Fibroblast of lung (primary cell): ENCODE results near the gene OR2T12. TPM values are rescaled to one million over a fixed set of nuclear protein-coding genes. Genes with fewer than 3 reads are reported as not detected.
"Not testable (repeated sequence)": the region's sequence is repeated elsewhere in the genome, so short reads cannot be mapped to it uniquely, and the experiment has no call there.

Experiments used
- DNase-seq, 2 donors: peaks; one replicate each; pipeline versions ENCODE4 v3.0.0 to v3.0.0-alpha.2; 2010; ENCODE audit warnings: low read depth in 2 of 2
- H2AFZ ChIP-seq: 2 replicates; pipeline ENCODE4 v1.5.1; 2012; ENCODE audit warnings: low read length, control low read depth, inconsistent platforms
- H3K27ac ChIP-seq: 2 replicates; pipeline ENCODE4 v1.5.1; 2011; ENCODE audit warnings: low read length, control low read depth; ENCODE audit not compliant: insufficient read depth
- H3K27me3 ChIP-seq: 2 replicates; pipeline ENCODE4 v1.5.1; 2011; ENCODE audit warnings: mild to moderate bottlenecking, low read length; ENCODE audit not compliant: control insufficient read depth, insufficient read depth
- H3K36me3 ChIP-seq: 2 replicates; pipeline ENCODE4 v1.5.1; 2011; ENCODE audit warnings: low read length; ENCODE audit not compliant: control insufficient read depth, insufficient read depth
- H3K4me1 ChIP-seq: 2 replicates; pipeline ENCODE4 v1.5.1; 2011; ENCODE audit warnings: low read length; ENCODE audit not compliant: control insufficient read depth, insufficient read depth; ENCODE audit errors: extremely low read depth
- H3K4me2 ChIP-seq: 2 replicates; pipeline ENCODE4 v1.5.1; 2011; ENCODE audit warnings: low read length, control low read depth; ENCODE audit not compliant: insufficient read depth; ENCODE audit errors: extremely low read depth
- H3K4me3 ChIP-seq, 4 experiments: fragments of 200-600 bp in 1 of 4; sonication (generic) in 1 of 4; replicated peaks in 1 of 4; 2 replicates each; pipeline ENCODE4 v1.5.1; 2011 to 2016; ENCODE audit warnings: low read length in 4 of 4, low read depth in 3 of 4, mild to moderate bottlenecking in 3 of 4, control low read depth in 2 of 4, inconsistent platforms in 1 of 4, mixed read lengths in 1 of 4; ENCODE audit not compliant: insufficient read depth in 1 of 4; ENCODE audit errors: control extremely low read depth in 1 of 4
- H3K79me2 ChIP-seq: 2 replicates; pipeline ENCODE4 v1.5.1; 2012; ENCODE audit warnings: mild to moderate bottlenecking, low read length, inconsistent platforms; ENCODE audit not compliant: control insufficient read depth, insufficient read depth
- H3K9ac ChIP-seq: 2 replicates; pipeline ENCODE4 v1.5.1; 2011; ENCODE audit warnings: mild to moderate bottlenecking, low read length, control low read depth; ENCODE audit not compliant: insufficient read depth
- H3K9me3 ChIP-seq: 2 replicates; pipeline ENCODE4 v1.5.1; 2012; ENCODE audit warnings: low read depth, low read length; ENCODE audit not compliant: control insufficient read depth, insufficient read depth
- H4K20me1 ChIP-seq: 2 replicates; pipeline ENCODE4 v1.5.1; 2011; ENCODE audit warnings: low read length; ENCODE audit not compliant: control insufficient read depth, insufficient read depth; ENCODE audit errors: extremely low read depth
- EZH2 ChIP-seq: IDR thresholded peaks from 2 replicates; pipeline ENCODE4 v1.5.1; 2012; ENCODE audit warnings: low read length, control low read depth, mild to moderate bottlenecking; ENCODE audit errors: missing control alignments
- polyA plus RNA-seq, 2 donors: library from polyadenylated mRNA; depleted of rRNA in 1 of 2; stranded (reverse) in 1 of 2; unstranded in 1 of 2; fragments of >200 nt; gene quantifications; 2 replicates each; pipeline ENCODE4 v1.2.1, GENCODE V29; 2011 to 2012; ENCODE audit warnings: missing spikeins in 1 of 2
- total RNA-seq: library from RNA; depleted of rRNA; stranded (reverse); fragments of >200 nt; gene quantifications from 2 replicates; pipeline ENCODE4 v1.2.1, GENCODE V29; 2014
- TF ChIP-seq, protein P1 (sequence below), 2 donors: IDR thresholded peaks in 1 of 2; conservative IDR thresholded peaks in 1 of 2; 1 replicate in 1 of 2; 2 replicates in 1 of 2; pipeline ENCODE4 v1.5.1; 2011 to 2012; ENCODE audit warnings: low read length in 2 of 2, control low read depth in 1 of 2, inconsistent platforms in 1 of 2, low read depth in 1 of 2, mild to moderate bottlenecking in 1 of 2

The OR2T12 gene
- total and polyA plus RNA-seq, 2 donors (not counting 1 experiment from before 2014, with no cell fraction given): not detected

- no peaks in the 10 kb centered on the region for H4K20me1 ChIP-seq
- no peaks in the 10 kb centered on the region for H3K9me3 ChIP-seq
- no peak overlapping the region for H3K9ac ChIP-seq
- DNase-seq: no peak
- H3K4me1 ChIP-seq: no peaks in the 10 kb centered on the region
- no peak overlapping the region for H3K4me3 ChIP-seq
- H3K4me2 ChIP-seq: no peak overlapping the region
- H3K27ac ChIP-seq: no peak overlapping the region
- H2AFZ ChIP-seq: no peak overlapping the region
- H3K27me3 ChIP-seq: no peaks in the 10 kb centered on the region
- H3K36me3 ChIP-seq: no peaks in the 10 kb centered on the region
- no peaks in the 10 kb centered on the region for H3K79me2 ChIP-seq
- TF ChIP-seq, protein P1, sequence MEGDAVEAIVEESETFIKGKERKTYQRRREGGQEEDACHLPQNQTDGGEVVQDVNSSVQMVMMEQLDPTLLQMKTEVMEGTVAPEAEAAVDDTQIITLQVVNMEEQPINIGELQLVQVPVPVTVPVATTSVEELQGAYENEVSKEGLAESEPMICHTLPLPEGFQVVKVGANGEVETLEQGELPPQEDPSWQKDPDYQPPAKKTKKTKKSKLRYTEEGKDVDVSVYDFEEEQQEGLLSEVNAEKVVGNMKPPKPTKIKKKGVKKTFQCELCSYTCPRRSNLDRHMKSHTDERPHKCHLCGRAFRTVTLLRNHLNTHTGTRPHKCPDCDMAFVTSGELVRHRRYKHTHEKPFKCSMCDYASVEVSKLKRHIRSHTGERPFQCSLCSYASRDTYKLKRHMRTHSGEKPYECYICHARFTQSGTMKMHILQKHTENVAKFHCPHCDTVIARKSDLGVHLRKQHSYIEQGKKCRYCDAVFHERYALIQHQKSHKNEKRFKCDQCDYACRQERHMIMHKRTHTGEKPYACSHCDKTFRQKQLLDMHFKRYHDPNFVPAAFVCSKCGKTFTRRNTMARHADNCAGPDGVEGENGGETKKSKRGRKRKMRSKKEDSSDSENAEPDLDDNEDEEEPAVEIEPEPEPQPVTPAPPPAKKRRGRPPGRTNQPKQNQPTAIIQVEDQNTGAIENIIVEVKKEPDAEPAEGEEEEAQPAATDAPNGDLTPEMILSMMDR (conservative IDR thresholded peaks at IDR 0.05 in 1 of 2, IDR thresholded peaks at IDR 0.05 in 1 of 2; ENCODE audit: low read depth in 1 of 2, low read length in 2 of 2): no peak
- TF ChIP-seq EZH2: no peak
These were observed 2.9 kb upstream of the OR2T12 start for GRCh38 chr1:248306103-248306502.

- H3K9me3 ChIP-seq, H3K36me3 ChIP-seq, H3K4me3 ChIP-seq, H4K20me1 ChIP-seq, H3K9ac ChIP-seq, H3K4me1 ChIP-seq, H3K27ac ChIP-seq, H3K4me2 ChIP-seq, H3K79me2 ChIP-seq, DNase-seq, H3K27me3 ChIP-seq, H2AFZ ChIP-seq: not testable (repeated sequence)
These were observed 2.4 kb upstream of the OR2T12 start for GRCh38 chr1:248305672-248306071.

DNA sequence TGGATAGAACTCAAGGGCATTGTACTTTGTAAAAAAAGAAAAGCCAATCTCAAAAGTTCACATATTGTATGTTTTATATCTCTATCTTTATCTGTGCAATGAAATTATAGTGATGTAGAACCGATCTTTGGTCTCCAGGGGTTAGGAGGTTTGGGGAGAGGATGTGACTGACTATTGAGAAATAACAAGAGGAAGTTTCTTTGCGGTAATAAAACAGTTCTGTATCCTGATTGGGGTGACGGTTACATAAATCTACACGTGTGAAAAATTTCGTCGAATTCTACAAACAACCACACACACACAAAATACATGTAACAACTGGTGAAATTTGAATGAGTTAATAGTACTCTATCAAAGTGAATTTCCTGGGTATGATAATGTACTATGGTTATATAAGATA is 14.8 kb downstream of the OR2T12 start:
- no peak overlapping the region for H3K4me3 ChIP-seq

More for the DNA sequence above, 14.8 kb downstream of the OR2T12 start:
- Histone ChIP-seq H3K27ac (no peak overlapping the region), H3K9ac (no peak overlapping the region), H2AFZ (no peak overlapping the region), H3K4me1 (no peaks in the 10 kb centered on the region), H3K27me3 (no peaks in the 10 kb centered on the region), H3K36me3 (no peaks in the 10 kb centered on the region), H3K79me2 (no peaks in the 10 kb centered on the region), H3K4me2 (no peak overlapping the region), H4K20me1 (no peaks in the 10 kb centered on the region), H3K9me3 (no peaks in the 10 kb centered on the region)
- no peak for DNase-seq
- no peak for TF ChIP-seq EZH2
- TF ChIP-seq, protein P1 (conservative IDR thresholded peaks at IDR 0.05 in 1 of 2, IDR thresholded peaks at IDR 0.05 in 1 of 2; ENCODE audit: low read depth in 1 of 2, low read length in 2 of 2): no peak
